Activated CD8-positive, alpha-beta T cell treated with anti-CD3 and anti-CD28 coated beads for 36 hours (primary cell): ENCODE data around the gene LEF1. TPM values are rescaled to one million over a fixed set of nuclear protein-coding genes. Genes with fewer than 3 reads are reported as not detected.
"Not testable (repeated sequence)": the region's sequence is repeated elsewhere in the genome, so short reads cannot be mapped to it uniquely, and the experiment has no call there.

Experiments
- ATAC-seq: fragments of 200-7000 bp; cut with Tn5 transposase; one replicate; pipeline ENCODE4 v1.10.0; 2021; ENCODE audit warnings: mild to moderate bottlenecking, moderate library complexity
- CTCF ChIA-PET: fragments of 350-600 bp; sonication (Branson Sonifier 250); formaldehyde crosslinking; loops from one replicate; lab custom pipeline; 2021; ENCODE audit warnings: antibody characterized with exemption; lab: Charles Lee
- POLR2A ChIA-PET: fragments of 350-600 bp; sonication (Branson Sonifier 250); formaldehyde crosslinking; loops from one replicate; lab custom pipeline; 2021; ENCODE audit warnings: antibody characterized with exemption; lab: Charles Lee
- DNase-seq: peaks from one replicate; pipeline ENCODE4 v3.0.0-alpha.2; 2020
- H3K27ac Mint-ChIP-seq: one replicate; pipeline ENCODE4 v1.8.0; 2021; ENCODE audit warnings: mild to moderate bottlenecking, mixed read lengths
- H3K27me3 Mint-ChIP-seq: one replicate; pipeline ENCODE4 v1.8.0; 2021; ENCODE audit warnings: mixed read lengths
- H3K36me3 Mint-ChIP-seq: one replicate; pipeline ENCODE4 v1.8.0; 2021; ENCODE audit warnings: low read depth, mixed read lengths
- H3K4me1 Mint-ChIP-seq: one replicate; pipeline ENCODE4 v1.8.0; 2021; ENCODE audit warnings: low read depth, mixed read lengths
- H3K4me3 Mint-ChIP-seq: one replicate; pipeline ENCODE4 v1.8.0; 2021; ENCODE audit warnings: mild to moderate bottlenecking, moderate library complexity, mixed read lengths
- H3K9me3 Mint-ChIP-seq: one replicate; pipeline ENCODE4 v1.8.0; 2021; ENCODE audit warnings: mixed read lengths
- intact Hi-C: fragments of 100-400 bp; cut with micrococcal nuclease; formaldehyde crosslinking; loops from one replicate; pipeline ENCODE4 v1.10.0; 2022
- total RNA-seq, 2 experiments: library from RNA; stranded (reverse); gene quantifications; one replicate each; pipeline ENCODE4 v1.2.3, GENCODE V29; 2021
- TF ChIP-seq, protein P1 (sequence below): fragments of 200-600 bp; IDR thresholded peaks from one replicate; pipeline ENCODE4 v1.8.0; 2022; ENCODE audit warnings: antibody characterized with exemption, mild to moderate bottlenecking

LEF1 gene
- total RNA-seq, 2 experiments from 2014 or later, result 178 to 182 TPM

DNA sequence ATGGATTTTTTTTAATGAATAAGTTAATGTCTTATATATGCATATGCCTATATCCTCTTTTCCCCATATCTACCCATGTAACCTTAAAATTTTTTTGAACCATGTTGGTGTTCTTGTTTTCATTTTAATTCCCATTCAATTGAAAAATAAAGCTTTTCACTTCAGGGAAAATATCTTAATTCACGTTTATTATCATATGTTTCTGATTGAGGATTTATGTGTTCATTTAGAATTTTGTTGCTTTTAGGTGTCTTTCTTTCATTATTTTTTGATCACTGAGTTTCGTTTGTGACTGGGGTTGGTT, 149.9 kb downstream of the LEF1 start:
- peaks cover 45% of the 10 kb centered on the region for H3K36me3 Mint-ChIP-seq

DNA sequence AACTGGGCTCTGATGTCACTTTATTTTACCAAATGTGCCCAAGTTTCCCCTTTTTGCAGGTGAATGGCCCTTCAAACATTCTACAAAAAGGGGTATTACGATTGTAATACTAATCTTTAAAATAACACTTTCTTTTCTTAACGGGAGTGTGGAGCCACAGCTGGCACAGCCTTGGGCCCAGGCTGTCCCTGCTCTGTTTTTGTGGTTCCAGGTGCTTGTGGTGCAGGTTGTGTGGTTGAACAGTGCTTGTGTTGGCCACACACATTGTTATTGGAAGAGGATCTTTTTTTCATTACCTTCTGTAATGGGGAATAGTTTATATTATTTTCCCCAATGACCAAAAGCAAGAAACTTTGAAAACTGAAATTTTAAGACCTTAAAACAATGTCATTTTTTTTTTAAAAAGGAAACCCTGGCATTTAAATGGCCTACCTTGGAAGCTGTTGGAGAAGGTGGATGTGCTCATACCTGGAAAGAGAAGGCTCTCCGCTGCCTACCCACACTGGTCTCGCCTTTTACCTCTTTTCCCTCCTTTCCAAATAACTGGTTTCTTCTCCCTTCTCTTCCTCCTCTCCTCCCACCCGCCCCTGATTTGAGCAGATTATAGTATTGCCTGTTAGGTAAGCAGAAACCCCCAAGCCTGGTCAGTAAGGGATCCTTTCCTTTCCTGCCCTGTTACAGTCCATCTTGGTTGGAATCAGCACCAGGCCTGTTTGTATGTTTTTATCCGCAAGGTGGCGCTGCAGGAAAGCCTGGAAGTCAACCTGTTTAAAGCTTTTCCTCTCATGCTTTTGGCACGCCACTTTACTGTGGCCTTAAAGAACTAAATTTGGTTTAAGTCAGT, 150.5 kb downstream of the LEF1 start:
- CTCF ChIA-PET, result interaction anchor here (0.7 to 6.5 kb wide), 85 partner anchors 8 to 678 kb away, joined by 3 to 107 read pairs (median 4); partner anchors contain the start of genes LEF1, OSTC and RPL34
- no peaks in the 10 kb centered on the region for H3K9me3 Mint-ChIP-seq
- peaks cover 41% of the 10 kb centered on the region for H3K36me3 Mint-ChIP-seq
- no peak overlapping the region for H3K27ac Mint-ChIP-seq
- ATAC-seq, result peak; percentile 83
- TF ChIP-seq, protein P1, sequence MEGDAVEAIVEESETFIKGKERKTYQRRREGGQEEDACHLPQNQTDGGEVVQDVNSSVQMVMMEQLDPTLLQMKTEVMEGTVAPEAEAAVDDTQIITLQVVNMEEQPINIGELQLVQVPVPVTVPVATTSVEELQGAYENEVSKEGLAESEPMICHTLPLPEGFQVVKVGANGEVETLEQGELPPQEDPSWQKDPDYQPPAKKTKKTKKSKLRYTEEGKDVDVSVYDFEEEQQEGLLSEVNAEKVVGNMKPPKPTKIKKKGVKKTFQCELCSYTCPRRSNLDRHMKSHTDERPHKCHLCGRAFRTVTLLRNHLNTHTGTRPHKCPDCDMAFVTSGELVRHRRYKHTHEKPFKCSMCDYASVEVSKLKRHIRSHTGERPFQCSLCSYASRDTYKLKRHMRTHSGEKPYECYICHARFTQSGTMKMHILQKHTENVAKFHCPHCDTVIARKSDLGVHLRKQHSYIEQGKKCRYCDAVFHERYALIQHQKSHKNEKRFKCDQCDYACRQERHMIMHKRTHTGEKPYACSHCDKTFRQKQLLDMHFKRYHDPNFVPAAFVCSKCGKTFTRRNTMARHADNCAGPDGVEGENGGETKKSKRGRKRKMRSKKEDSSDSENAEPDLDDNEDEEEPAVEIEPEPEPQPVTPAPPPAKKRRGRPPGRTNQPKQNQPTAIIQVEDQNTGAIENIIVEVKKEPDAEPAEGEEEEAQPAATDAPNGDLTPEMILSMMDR, result peak; percentile 85
- H3K4me1 Mint-ChIP-seq, result peaks cover 14% of the 10 kb centered on the region
- peak; percentile 92 for DNase-seq
- intact Hi-C loops, result loop anchor here (2.0 kb wide), 1 partner anchor 555 kb away; no protein-coding TSS in a partner anchor
- POLR2A ChIA-PET, result interaction anchor here (0.6 to 1.4 kb wide), 5 partner anchors 11 to 570 kb away, joined by 3 to 4 read pairs (median 3); partner anchors contain the start of gene LEF1
- no peak overlapping the region for H3K4me3 Mint-ChIP-seq
- no peaks in the 10 kb centered on the region for H3K27me3 Mint-ChIP-seq

More for the DNA sequence above, 149.9 kb downstream of the LEF1 start:
- POLR2A ChIA-PET, result interaction anchor here (0.6 to 1.4 kb wide), 5 partner anchors 11 to 569 kb away, joined by 3 to 4 read pairs (median 3); partner anchors contain the start of gene LEF1
- no peaks in the 10 kb centered on the region for H3K9me3 Mint-ChIP-seq
- H3K4me3 Mint-ChIP-seq, result no peak overlapping the region
- no peak for ATAC-seq
- TF ChIP-seq, protein P1, result no peak
- CTCF ChIA-PET, result interaction anchor here (0.6 to 6.5 kb wide), 89 partner anchors 8 to 677 kb away, joined by 3 to 107 read pairs (median 4); partner anchors contain the start of genes LEF1, OSTC and RPL34
- H3K4me1 Mint-ChIP-seq, result peaks cover 16% of the 10 kb centered on the region
- no peak overlapping the region for H3K27ac Mint-ChIP-seq
- no peaks in the 10 kb centered on the region for H3K27me3 Mint-ChIP-seq
- no peak for DNase-seq
- intact Hi-C loops, result loop anchor here (2.0 kb wide), 1 partner anchor 554 kb away; no protein-coding TSS in a partner anchor

DNA sequence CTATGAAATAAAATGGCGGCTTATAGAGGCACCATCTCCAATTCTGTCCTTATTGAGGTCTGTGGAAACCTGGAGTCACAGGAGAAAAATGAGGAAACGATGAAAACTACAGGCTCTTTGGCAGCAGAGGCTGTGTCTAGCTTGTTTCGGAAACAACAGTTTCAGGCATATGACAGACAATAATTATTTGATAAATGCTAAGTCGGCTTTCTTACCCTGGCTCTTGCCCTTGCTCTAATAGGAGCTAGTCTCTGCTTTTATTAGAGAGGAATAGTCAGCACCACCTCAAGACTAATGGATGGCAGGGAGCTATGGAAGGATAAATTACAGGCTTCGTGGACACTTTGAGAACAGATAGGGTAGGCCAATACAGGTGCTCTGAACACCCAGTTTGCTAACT, 154.8 kb downstream of the LEF1 start:
- CTCF ChIA-PET, result interaction anchor here (0.8 to 3.4 kb wide), 6 partner anchors 10 to 559 kb away, joined by 3 to 15 read pairs (median 4); no protein-coding TSS in a partner anchor
- POLR2A ChIA-PET, result interaction anchor here (0.6 to 1.0 kb wide), 3 partner anchors 14 to 569 kb away, joined by 3 read pairs; no protein-coding TSS in a partner anchor
- intact Hi-C loops, result no loop called here
- H3K36me3 Mint-ChIP-seq, result peaks cover 34% of the 10 kb centered on the region
- peaks cover 6% of the 10 kb centered on the region for H3K4me1 Mint-ChIP-seq
- no peaks in the 10 kb centered on the region for H3K27me3 Mint-ChIP-seq
- H3K4me3 Mint-ChIP-seq, result no peak overlapping the region
- ATAC-seq (no peak), DNase-seq (no peak)
- TF ChIP-seq, protein P1, result no peak
- H3K27ac Mint-ChIP-seq, result no peak overlapping the region
- no peaks in the 10 kb centered on the region for H3K9me3 Mint-ChIP-seq

DNA sequence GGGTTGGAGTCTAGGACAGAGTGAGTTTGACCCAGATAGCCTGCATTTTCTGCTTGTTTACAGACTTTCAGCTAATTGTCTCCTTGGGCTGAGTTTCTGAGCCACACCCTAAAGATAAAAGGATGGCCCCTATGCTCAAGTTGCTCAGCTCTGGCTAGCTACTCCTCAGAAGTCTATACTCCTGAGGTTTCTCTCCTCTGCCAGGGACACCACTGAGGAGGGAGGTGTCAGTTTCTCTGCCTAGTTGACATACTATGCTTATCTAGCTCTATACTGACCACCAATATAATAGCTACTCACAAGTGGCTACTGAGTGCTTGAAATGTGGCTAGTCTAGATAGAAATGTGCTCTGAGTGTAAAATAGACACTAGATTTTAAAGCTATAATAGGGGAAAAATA, 155.4 kb downstream of the LEF1 start:
- intact Hi-C loops, result no loop called here
- no peaks in the 10 kb centered on the region for H3K9me3 Mint-ChIP-seq
- TF ChIP-seq, protein P1, result no peak
- ChIA-PET CTCF (interaction anchor here (1.2 to 3.4 kb wide), 4 partner anchors 9 to 559 kb away, joined by 3 to 15 read pairs (median 6); no protein-coding TSS in a partner anchor), POLR2A (interaction anchor here (0.5 to 1.0 kb wide), 3 partner anchors 13 to 384 kb away, joined by 3 to 4 read pairs (median 3); no protein-coding TSS in a partner anchor)
- peaks cover 30% of the 10 kb centered on the region for H3K36me3 Mint-ChIP-seq
- no peak overlapping the region for H3K4me3 Mint-ChIP-seq
- no peak for DNase-seq
- H3K27ac Mint-ChIP-seq, result no peak overlapping the region
- H3K4me1 Mint-ChIP-seq, result peaks cover 2% of the 10 kb centered on the region
- no peaks in the 10 kb centered on the region for H3K27me3 Mint-ChIP-seq
- no peak for ATAC-seq

DNA sequence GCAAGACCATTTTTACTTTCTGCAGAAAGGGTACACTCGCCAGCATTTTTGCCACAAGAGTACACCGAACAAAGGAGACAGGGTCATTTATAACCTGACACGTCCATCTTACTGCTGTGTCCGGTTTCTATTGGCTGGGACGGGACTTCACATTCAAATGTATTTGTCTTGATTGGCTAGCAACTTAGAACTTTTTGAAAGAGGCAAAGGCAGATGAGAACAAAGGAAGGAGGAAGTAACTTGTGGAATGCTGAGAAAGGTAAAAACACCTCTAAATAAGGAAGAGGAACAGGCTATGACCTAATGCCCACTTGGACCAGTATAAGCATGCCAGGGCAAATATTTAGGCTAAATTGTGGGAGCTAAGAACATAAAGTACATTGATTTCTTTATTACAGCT, 156.3 kb downstream of the LEF1 start:
- H3K9me3 Mint-ChIP-seq, H3K27ac Mint-ChIP-seq, DNase-seq, H3K4me1 Mint-ChIP-seq, H3K27me3 Mint-ChIP-seq, ATAC-seq, intact Hi-C loops, H3K4me3 Mint-ChIP-seq: not testable (repeated sequence)
- ChIA-PET POLR2A (interaction anchor here (0.6 kb wide), 1 partner anchor 508 kb away, joined by 3 read pairs; no protein-coding TSS in a partner anchor), CTCF (interaction anchor here (1.0 to 3.4 kb wide), 2 partner anchors 18 to 560 kb away, joined by 4 to 15 read pairs; no protein-coding TSS in a partner anchor)
- peaks cover 30% of the 10 kb centered on the region for H3K36me3 Mint-ChIP-seq
